Psoas muscle (tissue), 8 donors: ENCODE measurements around the gene THPO. TPM values are rescaled to one million over a fixed set of nuclear protein-coding genes. Genes with fewer than 3 reads are reported as not detected.
A peak's percentile ranks its signal among the peaks of the same experiment; 100 is the strongest.

Source experiments
- ATAC-seq, 4 donors: fragments of 200-7000 bp; cut with Tn5 transposase; one replicate each; pipeline ENCODE4 v1.9.1; 2020; ENCODE audit warnings: moderate library complexity in 3 of 4, mild to moderate bottlenecking in 2 of 4
- DNase-seq, 2 donors: peaks; one replicate each; pipeline ENCODE4 v3.0.0-alpha.2; 2020
- H3K27ac ChIP-seq: fragments of 200-600 bp; one replicate; pipeline ENCODE4 v1.8.0; 2022
- H3K27me3 ChIP-seq, 3 donors: fragments of 200-600 bp in 1 of 3; one replicate each; pipeline versions ENCODE4 v1.6.1 to v1.8.0; 2013 to 2022; ENCODE audit warnings: low read length in 2 of 3, mild to moderate bottlenecking in 2 of 3, moderate library complexity in 1 of 3; ENCODE audit not compliant: insufficient read depth in 3 of 3
- H3K36me3 ChIP-seq, 2 donors: fragments of 200-600 bp in 1 of 2; one replicate each; pipeline versions ENCODE4 v1.6.1 to v1.8.0; 2013 to 2022; ENCODE audit warnings: low read depth in 1 of 2, mild to moderate bottlenecking in 1 of 2, moderate library complexity in 1 of 2; ENCODE audit not compliant: insufficient read depth in 1 of 2
- H3K4me1 ChIP-seq: fragments of 200-600 bp; one replicate; pipeline ENCODE4 v1.8.0; 2022
- H3K4me3 ChIP-seq: fragments of 200-600 bp; one replicate; pipeline ENCODE4 v1.8.0; 2022; ENCODE audit warnings: mild to moderate bottlenecking
- H3K9me3 ChIP-seq: fragments of 200-600 bp; one replicate; pipeline ENCODE4 v1.8.0; 2022
- WGBS, 3 donors: extraction: QIAGEN DNeasy Blood & Tissue Kit; methylation state at CpG; one replicate each; pipeline versions ENCODE4 v1.1.6 to v1.1.7; 2013; 5-methylcytosine and 5-hydroxymethylcytosine counted together
- intact Hi-C, 2 donors: fragments of 100-400 bp; cut with DNase I; formaldehyde crosslinking; loops; one replicate each; pipeline versions ENCODE4 v1.11.0 to v1.14.2; 2022
- polyA plus RNA-seq, 3 donors: library from polyadenylated mRNA; stranded (reverse); fragments of 200-250 nt; gene quantifications; one replicate each; pipeline ENCODE4 v1.2.3, GENCODE V29; 2013
- total RNA-seq, 4 donors: library from RNA; stranded (reverse); fragmentation: NEBNext Ultra II Directional in 2 of 4; extraction: Animal tissue kit (Norgen Biotek cat#: 25700) in 2 of 4; gene quantifications; one replicate each; pipeline versions ENCODE4 v1.2.1 to v1.2.4, GENCODE V29; 2021 to 2023
- TF ChIP-seq, protein P1 (sequence below): fragments of 200-600 bp; IDR thresholded peaks from one replicate; pipeline ENCODE4 v1.8.0; 2022; ENCODE audit warnings: antibody characterized with exemption
- donor health status: healthy with polysubstance abuse.
- donor health status: DM: no; HTN: no; CAD: no; lungs with moderate emphysema.
- donor health status: Bipolar disorder and iron deficiency.
- donor health status: healthy.
- donor health status: DM: yes; HTN: yes; CAD: no.
- donor health status: DM: no; HTN: no; CAD: no.
- donor health status: DM: no; HTN: no; CAD: no.
- donor health status: DM: yes; HTN: yes; CAD: no.

The THPO gene
- total and polyA plus RNA-seq, 7 donors, result 0.49 to 3.0 (median 0.92) TPM

- Histone ChIP-seq H3K9me3 (no peaks in the 10 kb centered on the region), H3K4me1 (peaks cover 11% of the 10 kb centered on the region), H3K4me3 (no peak overlapping the region), H3K27me3 (no peaks in the 10 kb centered on the region), H3K27ac (no peak overlapping the region), H3K36me3 (peaks cover 0 to 4% of the 10 kb centered on the region in 2 donors)
- DNase-seq, result no peak
- TF ChIP-seq, protein P1, sequence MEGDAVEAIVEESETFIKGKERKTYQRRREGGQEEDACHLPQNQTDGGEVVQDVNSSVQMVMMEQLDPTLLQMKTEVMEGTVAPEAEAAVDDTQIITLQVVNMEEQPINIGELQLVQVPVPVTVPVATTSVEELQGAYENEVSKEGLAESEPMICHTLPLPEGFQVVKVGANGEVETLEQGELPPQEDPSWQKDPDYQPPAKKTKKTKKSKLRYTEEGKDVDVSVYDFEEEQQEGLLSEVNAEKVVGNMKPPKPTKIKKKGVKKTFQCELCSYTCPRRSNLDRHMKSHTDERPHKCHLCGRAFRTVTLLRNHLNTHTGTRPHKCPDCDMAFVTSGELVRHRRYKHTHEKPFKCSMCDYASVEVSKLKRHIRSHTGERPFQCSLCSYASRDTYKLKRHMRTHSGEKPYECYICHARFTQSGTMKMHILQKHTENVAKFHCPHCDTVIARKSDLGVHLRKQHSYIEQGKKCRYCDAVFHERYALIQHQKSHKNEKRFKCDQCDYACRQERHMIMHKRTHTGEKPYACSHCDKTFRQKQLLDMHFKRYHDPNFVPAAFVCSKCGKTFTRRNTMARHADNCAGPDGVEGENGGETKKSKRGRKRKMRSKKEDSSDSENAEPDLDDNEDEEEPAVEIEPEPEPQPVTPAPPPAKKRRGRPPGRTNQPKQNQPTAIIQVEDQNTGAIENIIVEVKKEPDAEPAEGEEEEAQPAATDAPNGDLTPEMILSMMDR, result no peak
- no peak for ATAC-seq
- intact Hi-C loops, result no loop called here
- 90 to 97% (median 95%) methylated on average over 12 of the region's 12 CpGs for WGBS, 3 donors
These were observed 19.8 kb downstream of the THPO start for GRCh38 chr3:184358124-184358767.

- no peak for DNase-seq
- no peak overlapping the region for H3K4me3 ChIP-seq
- no peaks in the 10 kb centered on the region for H3K27me3 ChIP-seq
- intact Hi-C loops, result no loop called here
- H3K27ac ChIP-seq, result no peak overlapping the region
- ATAC-seq, result no peak
- TF ChIP-seq, protein P1, result no peak
- H3K9me3 ChIP-seq, result no peaks in the 10 kb centered on the region
- H3K4me1 ChIP-seq, result peaks cover 11% of the 10 kb centered on the region
- peaks cover 0 to 10% of the 10 kb centered on the region in 2 donors for H3K36me3 ChIP-seq
- 92 to 95% (median 94%) methylated on average over 22 to 24 of the region's 24 CpGs for WGBS, 3 donors
These were observed 20.5 kb downstream of the THPO start for GRCh38 chr3:184357248-184358123.

DNA sequence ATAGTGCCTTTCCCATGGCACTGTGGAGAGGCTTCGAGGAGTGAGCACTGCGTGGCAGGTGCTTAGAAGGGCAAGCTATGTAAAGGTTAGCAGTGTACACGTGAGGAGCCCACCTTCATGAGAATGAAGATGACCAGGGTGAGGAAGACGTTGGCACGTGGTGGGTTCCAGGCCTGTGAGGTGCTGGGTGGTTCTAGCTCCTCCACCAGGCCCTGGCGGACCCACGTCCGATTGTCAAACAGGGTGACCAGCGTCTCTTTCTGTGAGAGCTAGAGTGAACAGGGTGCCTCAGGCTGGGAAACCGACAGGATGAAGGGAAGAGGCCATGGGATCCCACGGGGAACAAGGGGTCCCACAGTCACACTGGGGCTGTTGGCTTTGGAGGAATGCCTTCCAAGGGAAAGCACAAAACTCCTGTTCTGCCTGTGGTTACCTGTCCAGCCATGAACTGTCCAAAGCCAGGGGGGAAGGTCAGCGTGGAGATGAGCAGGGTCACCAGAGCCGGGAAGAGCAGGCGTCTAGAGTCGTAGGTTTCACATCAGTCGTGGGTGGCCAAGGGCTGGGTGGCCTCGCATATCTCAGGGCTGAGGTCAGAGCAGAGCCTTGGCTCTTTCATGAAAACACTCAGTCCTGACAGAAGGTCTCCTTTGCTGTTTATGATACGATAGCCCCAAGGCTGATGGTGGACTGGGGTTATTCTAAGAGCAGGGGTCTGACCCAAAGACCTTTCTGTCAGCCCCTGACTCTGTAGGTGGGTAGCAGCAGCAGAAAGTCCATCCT, 22.6 kb downstream of the THPO start:
- TF ChIP-seq, protein P1, result no peak
- Histone ChIP-seq H3K4me1 (peaks cover 3% of the 10 kb centered on the region), H3K27ac (no peak overlapping the region), H3K9me3 (no peaks in the 10 kb centered on the region), H3K27me3 (no peaks in the 10 kb centered on the region), H3K4me3 (no peak overlapping the region), H3K36me3 (peaks cover 0 to 10% of the 10 kb centered on the region in 2 donors)
- intact Hi-C loops, result no loop called here
- DNase-seq, result peak in 1 of 2 donors; percentile 44
- no peak for ATAC-seq
- WGBS, 3 donors, result 77 to 78% (median 77%) methylated on average over 18 of the region's 18 CpGs

GRCh38 chr3:184354754-184355153, 23.3 kb downstream of the THPO start:
- Histone ChIP-seq H3K27me3 (no peaks in the 10 kb centered on the region), H3K9me3 (no peaks in the 10 kb centered on the region), H3K4me1 (no peaks in the 10 kb centered on the region), H3K27ac (no peak overlapping the region), H3K4me3 (no peak overlapping the region), H3K36me3 (peaks cover 0 to 10% of the 10 kb centered on the region in 2 donors)
- 80 to 84% (median 82%) methylated on average over 8 of the region's 8 CpGs for WGBS, 3 donors
- intact Hi-C loops, result no loop called here
- TF ChIP-seq, protein P1, result no peak
- ATAC-seq, result peak in 1 of 4 donors; percentile 8
- no peak for DNase-seq
